Measurements from ENCODE around the gene KRTAP2-2.
"Not testable (repeated sequence)": the region's sequence is repeated elsewhere in the genome, so short reads cannot be mapped to it uniquely, and the experiment has no call there.

The KRTAP2-2 gene

GRCh38 chr17:41058741-41059140 is 3.7 kb upstream of the KRTAP2-2 start:
- H3K4me3 ChIP-seq (ENCODE audit: control insufficient read depth, low read depth, low read length) = no peak overlapping the region
- TF ChIP-seq CTCF (conservative IDR thresholded peaks at IDR 0.05; ENCODE audit: control insufficient read depth, insufficient read depth, low read depth, low read length) = no peak
- peak; percentile 15 for DNase-seq (ENCODE audit: low read depth)

GRCh38 chr17:41057547-41057946 is 2.5 kb upstream of the KRTAP2-2 start:
- H3K4me3 ChIP-seq (ENCODE audit: control insufficient read depth, low read depth, low read length) = no peak overlapping the region
- no peak for TF ChIP-seq CTCF (conservative IDR thresholded peaks at IDR 0.05; ENCODE audit: control insufficient read depth, insufficient read depth, low read depth, low read length)
- DNase-seq (ENCODE audit: low read depth) = no peak

GRCh38 chr17:41054556-41054955 is 474 bp downstream of the KRTAP2-2 start:
- H3K4me3 ChIP-seq (ENCODE audit: control insufficient read depth, low read depth, low read length); DNase-seq (ENCODE audit: low read depth): not testable (repeated sequence)

GRCh38 chr17:41054025-41054424 is 1.0 kb downstream of the KRTAP2-2 start:
- H3K4me3 ChIP-seq (ENCODE audit: control insufficient read depth, low read depth, low read length) = no peak overlapping the region
- no peak for DNase-seq (ENCODE audit: low read depth)
- TF ChIP-seq CTCF (conservative IDR thresholded peaks at IDR 0.05; ENCODE audit: control insufficient read depth, insufficient read depth, low read depth, low read length) = no peak

- TF ChIP-seq CTCF (conservative IDR thresholded peaks at IDR 0.05; ENCODE audit: control insufficient read depth, insufficient read depth, low read depth, low read length) = no peak
- DNase-seq (ENCODE audit: low read depth) = peak; percentile 28
- H3K4me3 ChIP-seq (ENCODE audit: control insufficient read depth, low read depth, low read length) = no peak overlapping the region
Observed at GRCh38 chr17:41052566-41052965, 2.5 kb downstream of the KRTAP2-2 start.

- peak; percentile 60 for DNase-seq (ENCODE audit: low read depth)
- TF ChIP-seq CTCF (conservative IDR thresholded peaks at IDR 0.05; ENCODE audit: control insufficient read depth, insufficient read depth, low read depth, low read length) = no peak
- H3K4me3 ChIP-seq (ENCODE audit: control insufficient read depth, low read depth, low read length) = no peak overlapping the region
Observed at GRCh38 chr17:41049110-41049509, 5.9 kb downstream of the KRTAP2-2 start.

GRCh38 chr17:41048441-41048840 is 6.6 kb downstream of the KRTAP2-2 start:
- DNase-seq (ENCODE audit: low read depth) = no peak
- TF ChIP-seq CTCF (conservative IDR thresholded peaks at IDR 0.05; ENCODE audit: control insufficient read depth, insufficient read depth, low read depth, low read length) = no peak
- H3K4me3 ChIP-seq (ENCODE audit: control insufficient read depth, low read depth, low read length) = no peak overlapping the region

- not testable (repeated sequence) for H3K4me3 ChIP-seq (ENCODE audit: control insufficient read depth, low read depth, low read length); DNase-seq (ENCODE audit: low read depth)
Observed at GRCh38 chr17:41046735-41047465, 8.1 kb downstream of the KRTAP2-2 start, which contains the start of gene KRTAP2-1. Gene KRTAP2-1 (minus strand): TSS chr17:41047316. CDS start chr17:41047267, 49 bp downstream.
